HG02870 (cell line): ENCODE measurements around the gene SPATA2L.
"Not testable (repeated sequence)": the region's sequence is repeated elsewhere in the genome, so short reads cannot be mapped to it uniquely, and the experiment has no call there.

Experiments used
- ATAC-seq: cut with Tn5 transposase; IDR thresholded peaks from one replicate; pipeline ENCODE4 v1.9.1; 2021; ENCODE audit warnings: mild to moderate bottlenecking, moderate library complexity; ENCODE audit not compliant: unreplicated experiment

SPATA2L gene

DNA sequence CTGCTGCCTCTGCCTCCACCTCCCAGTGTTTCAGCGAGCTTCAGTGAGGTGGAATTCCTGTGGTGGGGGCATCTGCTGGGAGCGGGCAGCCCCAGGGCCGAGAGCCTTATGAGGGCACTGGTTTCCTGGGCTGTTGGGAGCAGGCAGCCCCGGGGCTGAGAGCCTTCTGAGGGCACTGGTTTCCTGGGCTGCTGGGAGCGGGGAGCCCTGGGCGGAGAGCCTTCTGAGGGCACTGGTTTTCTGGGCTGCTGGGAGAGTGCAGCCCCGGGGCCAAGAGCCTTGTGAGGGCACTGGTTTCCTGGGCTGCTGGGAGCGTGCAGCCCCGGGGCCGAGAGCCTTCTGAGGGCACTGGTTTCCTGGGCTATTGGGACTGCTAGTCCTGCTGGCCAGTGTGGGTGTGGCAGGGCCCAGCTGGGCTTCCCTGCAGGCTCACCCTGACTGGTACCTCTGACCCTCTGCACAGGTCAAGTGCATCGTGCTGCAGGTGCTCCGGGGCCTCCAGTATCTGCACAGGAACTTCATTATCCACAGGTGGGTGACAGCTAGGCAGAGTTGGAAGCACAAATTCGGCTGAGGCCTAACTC lies 9.4 kb downstream of the SPATA2L start:
- no peak for ATAC-seq

DNA sequence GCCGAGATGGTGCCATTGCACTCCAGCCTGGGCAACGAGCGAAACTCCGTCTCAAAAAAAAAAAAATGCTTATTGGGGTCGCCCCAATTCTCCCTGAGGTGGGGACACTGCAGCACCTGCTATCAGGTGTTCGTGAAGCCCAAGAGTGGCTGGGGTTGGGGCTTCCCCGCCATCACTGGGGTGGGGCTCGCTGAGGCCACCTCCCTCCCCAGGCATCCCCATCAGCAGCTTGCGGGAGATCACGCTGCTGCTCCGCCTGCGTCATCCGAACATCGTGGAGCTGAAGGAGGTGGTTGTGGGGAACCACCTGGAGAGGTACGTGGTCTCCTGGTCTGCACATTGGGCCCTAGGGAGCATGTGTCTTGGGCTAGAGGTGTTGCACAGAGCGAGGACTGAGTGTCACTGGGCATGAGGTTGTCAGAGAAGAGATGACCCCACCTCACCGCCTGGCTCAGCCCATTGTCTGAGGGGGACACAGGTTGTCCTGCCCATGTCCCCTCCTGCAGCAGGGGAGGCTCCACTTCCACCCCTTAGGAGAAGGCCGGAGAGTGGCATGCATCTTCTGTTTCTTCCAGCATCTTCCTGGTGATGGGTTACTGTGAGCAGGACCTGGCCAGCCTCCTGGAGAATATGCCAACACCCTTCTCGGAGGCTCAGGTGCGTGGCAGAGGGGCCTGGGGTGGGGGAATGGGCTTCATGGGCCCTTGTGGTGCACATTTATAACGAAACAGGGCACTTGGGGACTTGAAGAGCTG lies 10.1 kb downstream of the SPATA2L start:
- no peak for ATAC-seq

DNA sequence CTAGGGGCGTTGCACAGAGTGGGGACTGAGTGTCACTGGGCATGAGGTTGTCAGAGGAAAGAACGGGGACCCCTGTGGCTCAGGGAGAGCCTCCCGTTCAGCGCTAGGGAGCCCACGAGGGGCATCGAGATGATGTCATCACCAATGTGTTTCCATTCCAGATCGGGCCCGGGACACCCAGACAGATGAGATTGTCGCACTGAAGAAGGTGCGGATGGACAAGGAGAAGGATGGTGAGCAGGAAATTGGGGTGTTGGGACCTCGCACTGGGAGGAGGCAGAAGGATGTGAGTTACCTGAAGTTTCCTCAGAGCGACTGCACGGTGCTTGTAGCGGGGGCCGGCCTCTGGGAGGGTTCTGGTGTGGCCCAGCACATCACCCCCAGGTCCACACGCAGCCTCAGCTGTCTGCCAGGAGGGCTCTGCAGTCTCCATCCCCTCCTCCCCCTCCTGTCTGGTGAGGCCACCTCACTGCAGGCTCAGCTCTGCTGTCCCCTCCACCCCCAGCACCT lies 11.1 kb downstream of the SPATA2L start:
- ATAC-seq, result no peak

DNA sequence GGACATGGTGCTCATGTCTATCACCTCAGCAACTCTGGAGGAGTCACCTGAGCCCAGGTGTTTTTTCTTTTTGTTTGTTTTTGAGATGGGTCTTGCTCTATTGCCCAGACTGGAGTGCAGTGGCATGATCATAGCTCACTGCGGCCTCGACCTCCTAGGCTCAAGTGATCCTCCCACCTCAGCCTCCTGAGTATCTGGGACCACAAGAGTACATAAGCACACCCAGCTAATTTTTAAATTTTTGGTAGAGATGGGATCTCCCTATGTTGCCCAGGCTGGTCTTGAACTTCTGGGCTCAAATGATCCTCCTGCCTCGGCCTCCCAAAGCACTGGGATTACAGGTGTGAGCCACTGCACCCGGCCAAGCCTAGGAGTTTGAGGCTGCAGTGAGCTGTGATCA lies 11.9 kb downstream of the SPATA2L start:
- ATAC-seq, result not testable (repeated sequence)

DNA sequence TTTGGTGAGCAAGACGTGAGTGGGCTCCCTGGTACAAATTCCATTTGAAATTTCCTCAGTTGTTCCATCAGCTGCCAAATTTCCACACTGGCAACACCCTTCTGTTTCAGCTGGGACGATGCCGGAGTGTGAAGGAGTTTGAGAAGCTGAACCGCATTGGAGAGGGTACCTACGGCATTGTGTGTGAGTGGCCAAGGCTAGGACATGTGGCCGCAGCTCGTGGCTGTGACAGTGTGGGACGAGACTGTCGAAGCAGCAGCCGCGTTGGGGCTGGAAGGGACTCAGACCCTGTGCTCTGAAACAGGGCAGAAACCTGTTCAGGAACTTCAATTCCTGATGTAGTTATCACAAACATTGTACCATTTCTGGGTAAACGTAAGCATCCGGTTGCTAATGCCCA lies 12.4 kb downstream of the SPATA2L start:
- ATAC-seq, result no peak

DNA sequence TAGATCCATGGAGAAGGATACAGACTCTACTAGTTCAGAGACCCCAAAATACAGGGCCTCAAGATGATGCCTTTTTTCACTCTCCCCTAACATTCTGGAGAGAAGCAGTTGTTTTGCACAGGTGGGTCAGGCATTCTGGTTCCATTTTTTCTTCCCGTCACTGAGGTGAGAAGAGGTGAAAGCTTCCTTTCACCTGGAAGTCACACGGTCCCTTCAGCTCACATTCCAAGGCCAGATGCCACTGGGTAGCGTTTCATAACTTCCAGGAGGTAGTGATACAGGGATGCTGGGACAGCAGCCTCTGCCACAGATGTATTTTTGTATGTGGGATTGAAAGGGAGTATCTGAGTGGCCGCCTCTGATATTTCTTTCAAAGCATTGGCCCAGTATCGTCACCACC lies 13.1 kb downstream of the SPATA2L start:
- no peak for ATAC-seq

DNA sequence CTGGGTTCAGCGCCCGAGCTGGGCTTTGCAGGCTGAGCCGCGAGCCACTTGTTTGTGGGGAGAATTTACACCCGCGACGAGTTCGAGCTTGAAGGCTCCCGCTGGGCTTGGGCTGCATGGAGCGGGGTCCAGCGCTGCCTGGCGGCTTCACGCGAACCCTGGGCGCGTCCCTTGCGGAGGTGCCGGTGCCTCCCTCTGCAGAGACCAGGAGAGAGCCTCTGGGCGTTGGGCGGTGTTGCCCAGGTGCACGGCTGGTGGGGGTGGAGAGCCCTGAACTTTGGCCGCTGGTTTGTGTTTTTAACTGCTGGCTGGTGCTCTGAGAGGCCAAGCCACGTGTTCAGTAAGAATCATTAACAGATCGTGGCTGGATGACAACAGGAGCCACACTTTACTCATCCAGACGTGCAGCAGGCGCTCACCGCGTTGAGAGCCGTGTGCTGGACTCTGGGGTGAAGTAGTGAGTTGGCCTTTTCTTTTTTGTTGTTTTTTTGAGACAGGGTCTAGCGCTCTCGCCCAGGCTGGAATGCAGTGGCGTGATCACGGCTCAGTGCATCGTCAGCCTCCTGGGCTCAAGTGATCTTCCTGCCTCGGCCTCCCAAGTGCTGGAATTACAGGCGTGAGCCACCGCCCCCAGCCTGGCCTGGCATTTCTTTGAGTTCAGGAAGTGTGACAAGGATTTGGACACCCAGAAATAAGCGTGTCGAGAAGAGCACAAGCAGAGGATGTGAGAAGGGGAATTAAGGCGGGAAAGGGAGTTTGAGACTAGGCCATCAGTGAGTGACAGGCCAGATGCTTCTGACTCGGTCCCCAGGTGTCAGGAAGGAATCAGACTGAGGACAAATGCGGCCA lies 14.2 kb downstream of the SPATA2L start:
- ATAC-seq, result peak; percentile 25

DNA sequence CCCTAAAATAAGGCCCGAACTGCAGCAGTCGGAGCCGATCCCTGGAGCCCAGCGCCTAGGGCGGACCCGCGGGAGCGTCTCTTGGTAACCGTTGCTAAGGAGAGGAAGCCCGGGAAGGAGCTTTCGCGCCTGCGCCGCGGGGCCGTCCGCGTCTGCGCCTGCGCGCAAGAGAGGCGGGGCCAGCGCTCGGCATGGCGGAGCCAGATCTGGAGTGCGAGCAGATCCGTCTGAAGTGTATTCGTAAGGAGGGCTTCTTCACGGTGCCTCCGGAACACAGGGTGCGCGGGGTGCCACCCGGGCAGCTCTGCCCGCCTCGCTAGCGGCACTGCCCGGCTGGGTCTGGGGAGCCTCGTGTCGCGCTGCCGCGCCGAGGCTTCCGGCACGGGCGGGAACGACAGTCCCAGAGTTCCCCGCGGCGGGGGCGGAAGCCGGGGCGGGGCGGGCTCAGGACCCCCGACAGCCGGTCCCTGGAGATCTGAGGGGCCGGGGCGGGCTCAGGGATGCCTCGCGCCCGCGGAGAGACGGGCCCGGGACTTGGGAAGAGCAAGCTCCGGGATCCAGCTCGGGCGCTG lies 14.9 kb downstream of the SPATA2L start, which contains the start of gene CDK10:
TSS of gene CDK10 (plus strand) at position 170 of the 572 bp plus-strand sequence. CDS start at position 192, 22 bp downstream.
- peak; percentile 85 for ATAC-seq

DNA sequence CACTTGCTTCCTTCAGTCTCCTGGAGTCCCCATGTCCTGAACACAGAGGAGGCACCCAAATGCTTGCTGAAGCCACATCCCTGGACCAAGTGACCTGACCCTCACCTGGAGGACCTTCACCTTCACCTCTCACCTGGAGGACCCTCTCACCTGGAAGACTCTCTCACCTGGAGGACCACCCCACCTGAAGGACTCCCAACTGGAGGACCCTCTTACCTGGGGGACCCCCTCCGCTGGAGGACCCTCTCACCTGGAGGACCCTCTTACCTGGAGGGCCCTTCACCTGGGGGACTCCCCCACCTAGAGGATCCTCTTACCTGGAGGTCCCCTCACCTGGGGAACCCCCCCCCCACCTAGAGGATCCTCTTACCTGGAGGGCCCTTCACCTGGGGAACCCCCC lies 15.6 kb downstream of the SPATA2L start:
- ATAC-seq, result no peak

DNA sequence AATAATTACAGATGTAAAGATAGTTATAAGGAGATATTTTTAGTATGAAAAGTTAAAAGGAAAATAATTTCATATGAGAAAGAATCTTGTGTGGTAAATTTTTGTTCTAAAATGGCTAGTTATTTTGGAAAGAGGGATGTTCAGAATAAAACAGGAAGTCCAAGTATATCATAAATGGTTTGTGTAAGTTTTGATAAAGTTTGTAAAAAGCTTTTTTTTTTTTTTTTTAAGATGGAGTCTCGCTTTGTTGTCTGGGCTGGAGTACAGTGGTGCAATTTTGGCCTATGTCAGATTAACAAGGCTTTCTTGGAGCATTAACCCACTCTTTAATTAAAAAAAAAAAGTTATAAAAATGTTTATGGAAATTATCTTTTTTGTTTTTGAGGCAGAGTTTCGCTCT lies 23.2 kb downstream of the SPATA2L start:
- no peak for ATAC-seq

DNA sequence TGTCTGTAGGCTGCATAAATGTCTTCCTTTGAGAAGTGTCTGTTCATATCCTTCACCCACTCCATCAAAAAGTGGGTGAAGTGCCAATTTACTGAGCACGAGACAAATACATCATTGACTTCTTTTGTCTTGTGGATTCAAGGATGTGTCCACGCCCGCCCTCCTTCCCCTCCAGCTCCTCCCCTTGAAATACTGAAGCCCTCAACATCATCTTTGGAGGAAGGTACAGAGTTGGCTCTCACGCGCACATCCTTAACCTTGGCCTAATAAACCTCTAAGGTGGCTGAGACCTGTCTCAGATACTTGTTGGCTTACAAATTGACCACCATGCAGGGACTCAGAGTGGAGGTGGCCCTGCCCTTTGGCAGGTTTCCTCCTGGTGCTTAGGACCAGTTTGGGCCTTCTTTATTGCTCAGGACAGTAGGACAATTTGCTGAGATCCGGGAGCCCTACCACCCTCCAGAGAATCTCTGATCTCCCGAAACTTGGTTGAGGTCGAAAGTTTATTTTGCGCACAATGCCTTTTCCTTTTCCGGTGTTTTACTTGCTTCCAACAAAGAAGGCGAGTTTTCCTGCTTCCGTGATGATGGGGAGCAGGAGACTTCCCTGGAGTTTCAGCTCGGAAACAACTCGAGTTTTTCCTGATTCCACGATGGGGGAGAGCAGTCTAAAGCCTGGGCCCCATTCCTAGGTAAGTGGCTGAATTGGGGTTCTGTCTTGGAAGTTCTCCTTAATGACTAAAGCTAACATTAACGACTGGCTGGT lies 29.1 kb downstream of the SPATA2L start:
- no peak for ATAC-seq

DNA sequence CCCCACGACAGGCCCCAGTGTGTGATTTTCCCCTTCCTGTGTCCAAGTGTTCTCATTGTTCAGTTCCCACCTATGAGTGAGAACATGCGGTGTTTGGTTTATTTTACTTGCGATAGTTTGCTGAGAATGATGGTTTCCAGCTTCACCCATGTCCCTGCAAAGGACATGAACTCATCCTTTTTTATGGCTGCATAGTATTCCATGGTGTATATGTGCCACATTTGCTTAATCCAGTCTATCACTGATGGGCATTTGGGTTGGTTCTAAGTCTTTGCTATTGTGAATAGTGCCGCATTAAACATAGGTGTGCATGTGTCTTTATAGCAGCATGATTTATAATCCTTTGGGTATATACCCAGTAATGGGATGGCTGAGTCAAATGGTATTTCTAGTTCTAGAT lies 29.9 kb downstream of the SPATA2L start:
- not testable (repeated sequence) for ATAC-seq

DNA sequence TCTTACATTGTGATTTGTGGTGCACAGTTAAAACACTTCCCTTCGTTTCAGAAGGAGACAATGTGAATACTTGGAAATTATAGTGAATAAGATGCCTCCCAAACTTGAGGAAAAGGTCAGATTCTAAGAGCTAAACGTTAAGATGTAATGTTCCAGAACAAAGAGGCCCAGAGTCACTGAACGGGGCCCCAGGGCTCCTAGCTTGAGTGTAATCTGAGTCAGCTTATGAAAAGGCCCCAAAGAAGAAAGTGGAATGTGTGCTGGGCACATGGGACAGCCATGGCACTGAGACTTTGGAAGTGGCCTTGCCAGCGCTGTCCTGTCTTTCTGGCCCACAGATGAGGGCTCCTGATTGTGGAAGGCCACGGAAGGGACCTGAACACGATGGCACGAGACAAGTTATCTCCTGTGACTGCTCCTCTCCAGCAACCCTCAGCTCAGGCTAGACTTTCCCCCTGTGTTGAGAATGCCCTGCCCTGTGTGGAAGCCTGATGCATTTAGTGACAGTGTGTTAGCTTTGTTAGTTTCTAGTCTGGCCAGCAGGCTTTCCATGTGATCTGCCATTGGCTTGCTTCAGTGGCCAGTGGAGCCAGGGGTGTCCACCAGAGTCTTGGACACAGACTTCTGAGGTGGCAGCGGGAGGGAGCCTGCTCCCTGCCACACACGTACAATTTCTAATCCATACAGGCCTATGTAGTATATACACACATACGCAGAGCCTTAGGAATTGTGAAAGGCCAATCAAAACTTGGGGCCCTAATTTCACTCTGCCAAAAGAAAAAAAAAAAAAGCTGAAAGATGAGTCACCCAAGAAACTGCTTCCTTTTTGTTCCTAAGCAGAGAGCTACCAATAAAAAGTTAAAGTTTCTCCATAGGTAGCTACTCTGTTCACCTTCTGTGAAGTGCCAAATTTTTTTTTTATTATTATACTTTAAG lies 30.7 kb downstream of the SPATA2L start:
- ATAC-seq, result no peak

DNA sequence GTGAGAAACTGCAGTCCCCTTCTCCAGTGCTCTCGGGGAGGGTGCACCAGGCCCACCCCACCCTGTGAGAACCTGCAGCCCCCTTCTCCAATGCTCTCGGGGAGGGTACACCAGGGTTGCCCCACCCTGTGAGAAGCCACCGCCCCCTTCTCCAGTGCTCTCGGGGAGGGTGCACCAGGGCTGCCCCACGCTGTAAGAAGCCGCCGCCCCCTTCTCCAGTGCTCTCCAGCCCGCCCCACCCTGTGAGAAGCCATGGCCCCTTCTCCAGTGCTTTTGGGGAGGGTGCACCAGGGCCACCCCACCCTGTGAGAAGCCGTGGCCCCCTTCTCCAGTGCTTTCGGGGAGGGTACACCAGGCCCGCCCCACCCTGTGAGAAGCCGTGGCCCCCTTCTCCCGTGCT lies 31.8 kb downstream of the SPATA2L start:
- no peak for ATAC-seq

DNA sequence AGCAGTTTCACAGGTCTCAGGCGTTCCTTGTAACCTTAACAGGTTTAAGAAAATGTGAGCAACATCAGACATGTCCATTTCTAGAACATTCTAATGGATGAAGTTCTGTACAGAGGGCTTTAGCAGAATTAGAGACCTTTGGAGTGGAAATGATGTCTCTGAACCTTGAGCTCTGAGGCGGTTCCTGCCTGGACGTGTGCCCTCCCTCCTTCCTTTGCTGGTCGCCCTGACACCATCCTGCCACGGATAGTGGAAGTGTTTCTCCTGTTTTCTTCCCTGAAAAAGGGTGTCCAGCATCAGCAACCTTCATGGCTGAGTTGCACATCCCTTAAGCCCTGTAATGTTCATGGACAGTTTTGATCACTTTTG lies 32.7 kb downstream of the SPATA2L start:
- ATAC-seq, result no peak

DNA sequence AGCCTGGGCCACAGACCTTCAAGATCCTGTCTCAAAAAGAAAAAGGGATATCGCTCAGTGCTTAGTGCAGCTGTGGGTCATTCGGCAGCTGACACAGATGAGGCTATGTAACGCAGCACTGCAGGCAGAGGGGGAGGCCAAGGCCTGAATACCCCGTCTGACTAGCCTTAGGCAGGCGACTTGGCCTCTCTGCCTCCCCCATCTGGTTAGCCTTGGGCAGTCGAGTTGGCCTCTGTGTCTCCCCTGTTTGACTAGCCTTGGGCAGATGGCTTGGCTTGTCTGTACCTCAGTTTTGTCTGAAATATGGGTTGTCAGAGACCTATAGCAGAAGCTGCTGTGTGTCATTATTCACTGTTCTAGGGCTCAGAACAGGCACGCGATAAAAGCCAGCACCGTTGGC lies 33.9 kb downstream of the SPATA2L start:
- no peak for ATAC-seq

DNA sequence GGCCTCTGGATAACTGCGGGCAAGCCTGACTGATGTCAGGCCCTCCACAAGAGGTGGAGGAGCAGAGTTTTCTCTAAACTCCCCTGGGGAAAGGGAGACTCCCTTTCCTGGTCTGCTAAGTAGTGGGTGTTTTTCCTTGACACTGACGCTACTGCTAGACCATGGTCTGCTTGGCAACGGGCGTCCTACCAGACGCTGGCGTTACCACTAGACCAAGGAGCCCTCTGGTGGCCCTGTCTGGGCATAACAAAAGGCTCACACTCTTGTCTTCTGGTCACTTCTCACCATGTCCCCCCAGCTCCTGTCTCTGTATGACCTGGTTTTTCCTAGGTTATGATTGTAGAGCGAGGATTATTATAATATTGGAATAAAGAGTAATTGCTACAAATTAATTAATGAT lies 34.5 kb downstream of the SPATA2L start:
- ATAC-seq, result not testable (repeated sequence)

DNA sequence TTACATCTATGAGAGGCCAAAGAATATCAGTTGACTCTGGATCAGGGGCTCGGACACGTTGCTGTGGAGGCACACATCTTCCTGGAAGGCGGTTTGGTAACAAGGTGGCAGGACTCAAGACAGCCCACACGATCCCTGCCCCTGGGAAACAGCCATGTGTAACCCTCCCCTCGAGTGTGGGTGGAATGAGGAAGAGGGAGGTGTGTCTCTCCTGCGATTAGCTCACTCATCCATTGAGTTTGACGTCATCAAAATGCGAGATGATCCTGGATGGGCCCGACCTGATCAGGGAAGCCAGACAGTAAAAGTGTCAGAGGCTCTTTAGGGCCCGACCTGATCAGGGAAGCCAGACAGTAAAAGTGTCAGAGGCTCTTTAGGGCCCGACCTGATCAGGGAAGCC lies 37.3 kb downstream of the SPATA2L start:
- ATAC-seq, result not testable (repeated sequence)

DNA sequence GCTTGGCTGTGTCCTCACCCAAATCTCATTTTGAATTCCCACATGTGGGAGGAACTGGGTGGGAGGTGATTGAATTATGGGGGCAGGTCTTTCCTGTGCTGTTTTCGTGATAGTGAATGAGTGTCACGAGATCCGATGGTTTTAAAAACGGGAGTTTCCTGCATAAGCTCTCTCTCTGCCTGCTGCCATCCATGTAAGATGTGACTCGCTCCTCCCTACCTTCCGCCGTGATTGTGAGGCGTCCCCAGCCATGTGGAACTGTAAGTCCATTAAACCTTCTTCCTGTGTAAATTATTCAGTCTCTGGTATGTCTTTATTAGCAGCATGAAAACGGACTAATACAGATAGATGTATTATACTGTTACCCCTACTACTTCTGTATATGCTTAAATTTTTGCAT lies 40.3 kb downstream of the SPATA2L start:
- ATAC-seq, result no peak
